ENCODE measurements around the gene ZMAT3. TPM values are rescaled to one million over a fixed set of nuclear protein-coding genes. Genes with fewer than 3 reads are reported as not detected.

Gene ZMAT3
- total RNA-seq, 2 donors from 2014 or later: 9.6 to 12.7 TPM

DNA sequence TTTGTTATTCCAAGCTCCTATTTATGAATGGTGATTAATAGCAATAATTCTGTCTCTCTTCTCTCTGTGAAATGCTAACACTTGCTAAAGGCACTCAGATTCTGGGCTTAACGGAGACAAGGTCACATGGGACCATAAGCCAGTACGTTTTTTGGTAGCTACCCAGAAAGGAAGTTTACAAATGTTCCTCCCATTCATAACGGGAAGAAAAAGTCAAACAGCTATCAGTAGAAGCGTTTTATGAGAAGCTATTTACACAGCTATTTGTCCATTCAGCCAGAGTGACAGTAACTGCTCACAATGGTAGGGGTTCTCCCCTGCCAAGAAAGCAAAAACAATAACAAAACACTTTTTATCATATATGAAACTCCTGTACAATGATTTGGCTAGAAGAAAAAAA lies 51.5 kb downstream of the ZMAT3 start:
- no peak for DNase-seq
- no peak overlapping the region for H3K27ac ChIP-seq

DNA sequence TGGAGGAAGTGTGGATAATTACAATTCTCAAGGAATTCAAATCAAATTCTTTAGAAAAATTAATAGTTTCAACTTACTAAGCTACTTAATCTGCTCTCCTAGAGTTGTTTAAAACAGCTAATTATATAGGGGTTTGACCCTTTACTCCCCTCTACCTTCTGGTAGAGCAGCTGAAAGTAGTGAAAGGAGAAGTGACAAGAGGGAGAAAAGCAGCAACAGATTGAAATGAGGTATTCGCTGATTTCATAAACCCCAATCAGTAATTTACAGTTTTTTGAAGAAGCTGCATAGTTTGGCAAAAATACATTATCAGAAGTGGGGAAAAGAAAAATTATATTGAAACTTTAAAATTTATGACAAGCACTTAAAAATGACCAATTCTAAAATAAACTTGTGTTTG lies 52.8 kb downstream of the ZMAT3 start:
- H3K27ac ChIP-seq: no peak overlapping the region
- H3K4me1 ChIP-seq: no peaks in the 10 kb centered on the region
- H3K9ac ChIP-seq (ENCODE audit: low read depth in 2 of 2, low read length in 2 of 2): no peak overlapping the region
- no peaks in the 10 kb centered on the region for H3K36me3 ChIP-seq
- intact Hi-C loops (cut with DNase I): loop anchor here (10.0 kb wide), 1 partner anchor 126 kb away; the partner anchor contains the start of gene PIK3CA
- no peak overlapping the region for H3K4me3 ChIP-seq
- H3K9me3 ChIP-seq: no peaks in the 10 kb centered on the region
- H3K27me3 ChIP-seq: no peaks in the 10 kb centered on the region
- TF ChIP-seq, protein P1, sequence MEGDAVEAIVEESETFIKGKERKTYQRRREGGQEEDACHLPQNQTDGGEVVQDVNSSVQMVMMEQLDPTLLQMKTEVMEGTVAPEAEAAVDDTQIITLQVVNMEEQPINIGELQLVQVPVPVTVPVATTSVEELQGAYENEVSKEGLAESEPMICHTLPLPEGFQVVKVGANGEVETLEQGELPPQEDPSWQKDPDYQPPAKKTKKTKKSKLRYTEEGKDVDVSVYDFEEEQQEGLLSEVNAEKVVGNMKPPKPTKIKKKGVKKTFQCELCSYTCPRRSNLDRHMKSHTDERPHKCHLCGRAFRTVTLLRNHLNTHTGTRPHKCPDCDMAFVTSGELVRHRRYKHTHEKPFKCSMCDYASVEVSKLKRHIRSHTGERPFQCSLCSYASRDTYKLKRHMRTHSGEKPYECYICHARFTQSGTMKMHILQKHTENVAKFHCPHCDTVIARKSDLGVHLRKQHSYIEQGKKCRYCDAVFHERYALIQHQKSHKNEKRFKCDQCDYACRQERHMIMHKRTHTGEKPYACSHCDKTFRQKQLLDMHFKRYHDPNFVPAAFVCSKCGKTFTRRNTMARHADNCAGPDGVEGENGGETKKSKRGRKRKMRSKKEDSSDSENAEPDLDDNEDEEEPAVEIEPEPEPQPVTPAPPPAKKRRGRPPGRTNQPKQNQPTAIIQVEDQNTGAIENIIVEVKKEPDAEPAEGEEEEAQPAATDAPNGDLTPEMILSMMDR (IDR thresholded peaks at IDR 0.05): no peak
- no peak for DNase-seq

More for the DNA sequence above, 51.5 kb downstream of the ZMAT3 start:
- no peaks in the 10 kb centered on the region for H3K4me1 ChIP-seq
- no peaks in the 10 kb centered on the region for H3K27me3 ChIP-seq
- no peak overlapping the region for H3K4me3 ChIP-seq
- TF ChIP-seq, protein P1 (IDR thresholded peaks at IDR 0.05): no peak
- no peak overlapping the region for H3K9ac ChIP-seq (ENCODE audit: low read depth in 2 of 2, low read length in 2 of 2)
- no peaks in the 10 kb centered on the region for H3K9me3 ChIP-seq
- no peaks in the 10 kb centered on the region for H3K36me3 ChIP-seq
- intact Hi-C loops (cut with DNase I): loop anchor here (10.0 kb wide), 1 partner anchor 535 kb away; no protein-coding TSS in a partner anchor

GRCh38 chr3:179016979-179017670 lies 54.5 kb downstream of the ZMAT3 start:
- TF ChIP-seq, protein P1 (IDR thresholded peaks at IDR 0.05): no peak

GRCh38 chr3:179015551-179016020 lies 56.0 kb downstream of the ZMAT3 start:
- no peaks in the 10 kb centered on the region for H3K9me3 ChIP-seq
- peak; percentile 71 for DNase-seq
- intact Hi-C loops (cut with DNase I): loop anchor here (2.0 to 10.0 kb wide), 2 partner anchors 129 to 303 kb away; partner anchors contain the start of gene PIK3CA
- H3K9ac ChIP-seq (ENCODE audit: low read depth in 2 of 2, low read length in 2 of 2): no peak overlapping the region
- no peak overlapping the region for H3K4me3 ChIP-seq
- no peaks in the 10 kb centered on the region for H3K4me1 ChIP-seq
- no peak overlapping the region for H3K27ac ChIP-seq
- no peaks in the 10 kb centered on the region for H3K36me3 ChIP-seq
- TF ChIP-seq, protein P1 (IDR thresholded peaks at IDR 0.05): peak; percentile 78
- no peaks in the 10 kb centered on the region for H3K27me3 ChIP-seq

More at GRCh38 chr3:179016979-179017670, 54.5 kb downstream of the ZMAT3 start:
- Histone ChIP-seq H3K27ac (no peak overlapping the region), H3K9ac (ENCODE audit: low read depth in 2 of 2, low read length in 2 of 2) (no peak overlapping the region), H3K4me3 (no peak overlapping the region), H3K36me3 (no peaks in the 10 kb centered on the region), H3K9me3 (no peaks in the 10 kb centered on the region), H3K4me1 (no peaks in the 10 kb centered on the region), H3K27me3 (no peaks in the 10 kb centered on the region)
- no peak for DNase-seq
- intact Hi-C loops (cut with DNase I): loop anchor here (2.0 to 10.0 kb wide), 2 partner anchors 128 to 302 kb away; partner anchors contain the start of gene PIK3CA

DNA sequence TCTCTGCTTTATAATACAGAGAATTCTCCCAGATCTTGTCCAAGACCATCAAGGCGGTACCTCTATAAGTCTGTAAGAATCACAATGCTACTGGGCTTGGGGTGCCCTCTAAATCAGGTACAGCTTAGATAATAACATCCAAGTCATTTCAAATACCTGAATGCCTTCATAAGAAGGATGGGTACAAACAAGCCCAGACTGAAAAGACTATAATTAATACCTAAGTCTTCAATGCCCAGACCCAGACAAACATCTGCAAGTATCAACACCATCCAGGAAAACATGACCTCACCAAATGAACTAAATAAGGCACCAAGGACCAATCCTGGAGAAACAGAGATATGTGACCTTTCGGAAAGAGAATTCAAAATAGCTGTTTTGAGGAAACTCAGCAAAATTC lies 65.9 kb downstream of the ZMAT3 start:
- TF ChIP-seq, protein P1 (IDR thresholded peaks at IDR 0.05): no peak
- intact Hi-C loops (cut with DNase I): no loop called here

More for the DNA sequence above, 65.9 kb downstream of the ZMAT3 start:
- Histone ChIP-seq H3K27ac (no peak overlapping the region), H3K9ac (ENCODE audit: low read depth in 2 of 2, low read length in 2 of 2) (no peak overlapping the region), H3K4me3 (no peak overlapping the region), H3K4me1 (no peaks in the 10 kb centered on the region), H3K27me3 (no peaks in the 10 kb centered on the region), H3K9me3 (no peaks in the 10 kb centered on the region), H3K36me3 (no peaks in the 10 kb centered on the region)
- no peak for DNase-seq
